CD4-positive, alpha-beta memory T cell (primary cell): ENCODE results near the gene HPSE2. TPM values are rescaled to one million over a fixed set of nuclear protein-coding genes. Genes with fewer than 3 reads are reported as not detected.

Experiments used
- microRNA-seq: library from miRNA; unstranded; fragments of <30 nt; microRNA quantifications from one replicate; pipeline ENCODE4 v1.2.0, GENCODE V29; 2021; ENCODE audit warnings: borderline replicate concordance, borderline number of aligned reads, borderline microRNAs expressed, mixed read lengths
- polyA plus RNA-seq, 2 donors: library from polyadenylated mRNA; unstranded; fragments of 300-500 nt; fragmentation: Illumina TruSeq; gene quantifications; one replicate each; pipeline ENCODE4 v1.2.3, GENCODE V29; 2021
- total RNA-seq, 2 experiments: library from RNA; stranded (reverse); gene quantifications; one replicate each; pipeline ENCODE4 v1.2.3, GENCODE V29; 2021

HPSE2 gene
- total and polyA plus RNA-seq, 4 experiments from 2014 or later, result 0.09 to 0.12 TPM; not detected in 2

Small RNA genes within 50 kb of the gene (microRNA-seq; reads per million reads assigned to microRNA genes)
- gene MIR4685 (1.2 reads per million), gene MIR6507 (not detected)

Other genes with a start within 250 kb of the HPSE2 start
- gene CNNM1, start 93.5 kb upstream of the HPSE2 start, total RNA-seq, result under 1 TPM; 0.47 to 0.75 TPM
- gene CNNM1, start 93.5 kb upstream of the HPSE2 start, polyA plus RNA-seq, result under 1 TPM in 1 of 2 donors, not detected in 1; 0.03 TPM
- 10 to 100 TPM; 10.3 to 10.4 TPM for gene GOT1, start 194.8 kb upstream of the HPSE2 start, total RNA-seq
- 10 to 100 TPM; 18.8 to 19.4 TPM for gene GOT1, start 194.8 kb upstream of the HPSE2 start, polyA plus RNA-seq